H9 (cell line): ENCODE measurements around the gene ZNF599. TPM values are rescaled to one million over a fixed set of nuclear protein-coding genes. Genes with fewer than 3 reads are reported as not detected.
A peak's percentile ranks its signal among the peaks of the same experiment; 100 is the strongest.

ENCODE experiments used
- DNase-seq: peaks from one replicate; pipeline ENCODE4 v3.0.0-alpha.2; 2017
- H2AFZ ChIP-seq: one replicate; pipeline ENCODE4 v1.6.1; 2013; ENCODE audit warnings: mild to moderate bottlenecking, low read length, control low read depth, moderate library complexity
- H2AK5ac ChIP-seq: 2 replicates; pipeline ENCODE4 v1.6.1; 2013; ENCODE audit warnings: low read length, control low read depth, mixed read lengths; ENCODE audit not compliant: insufficient read length
- H2BK120ac ChIP-seq: one replicate; pipeline ENCODE4 v1.6.1; 2013; ENCODE audit warnings: low read depth, mild to moderate bottlenecking, low read length, control low read depth, inconsistent platforms; ENCODE audit not compliant: poor library complexity, severe bottlenecking
- H2BK12ac ChIP-seq: 2 replicates; pipeline ENCODE4 v1.6.1; 2013; ENCODE audit warnings: low read length, control low read depth, mixed read lengths, low read depth; ENCODE audit not compliant: insufficient read length
- H2BK15ac ChIP-seq: 2 replicates; pipeline ENCODE4 v1.6.1; 2013; ENCODE audit warnings: low read depth, low read length, control low read depth
- H2BK20ac ChIP-seq: one replicate; pipeline ENCODE4 v1.6.1; 2013; ENCODE audit warnings: low read depth, mild to moderate bottlenecking, low read length, control low read depth, inconsistent platforms; ENCODE audit not compliant: poor library complexity, severe bottlenecking
- H2BK5ac ChIP-seq: 2 replicates; pipeline ENCODE4 v1.6.1; 2013; ENCODE audit warnings: low read length, control low read depth, mixed read lengths; ENCODE audit not compliant: insufficient read length
- H3K14ac ChIP-seq: 2 replicates; pipeline ENCODE4 v1.6.1; 2013; ENCODE audit warnings: low read length, control low read depth; ENCODE audit not compliant: insufficient read depth
- H3K18ac ChIP-seq: 2 replicates; pipeline ENCODE4 v1.6.1; 2013; ENCODE audit warnings: low read depth, mild to moderate bottlenecking, mixed read lengths, low read length, control low read depth; ENCODE audit not compliant: insufficient read length
- H3K23ac ChIP-seq: 2 replicates; pipeline ENCODE4 v1.6.1; 2013; ENCODE audit warnings: low read length, control low read depth, mixed read lengths, low read depth; ENCODE audit not compliant: insufficient read length
- H3K23me2 ChIP-seq: 2 replicates; pipeline ENCODE4 v1.6.1; 2013; ENCODE audit warnings: low read depth, mild to moderate bottlenecking, mixed read lengths, low read length, control low read depth; ENCODE audit not compliant: insufficient read length, poor library complexity, severe bottlenecking
- H3K27ac ChIP-seq: 2 replicates; pipeline ENCODE4 v1.5.1; 2013; ENCODE audit warnings: low read length, control low read depth, mixed read lengths, low read depth; ENCODE audit not compliant: insufficient read length
- H3K27me3 ChIP-seq: 2 replicates; pipeline ENCODE4 v1.6.1; 2013; ENCODE audit warnings: low read length, control low read depth, inconsistent platforms; ENCODE audit not compliant: insufficient read depth
- H3K4ac ChIP-seq: 2 replicates; pipeline ENCODE4 v1.6.1; 2013; ENCODE audit warnings: low read depth, mild to moderate bottlenecking, control low read depth, inconsistent platforms, low read length, moderate library complexity
- H3K4me1 ChIP-seq: 2 replicates; pipeline ENCODE4 v1.6.1; 2013; ENCODE audit warnings: low read length, control low read depth, inconsistent platforms; ENCODE audit not compliant: insufficient read depth
- H3K4me2 ChIP-seq: 2 replicates; pipeline ENCODE4 v1.6.1; 2013; ENCODE audit warnings: low read length, control low read depth, mixed read lengths; ENCODE audit not compliant: insufficient read length, insufficient read depth
- H3K56ac ChIP-seq: 2 replicates; pipeline ENCODE4 v1.6.1; 2013; ENCODE audit warnings: low read depth, mild to moderate bottlenecking, mixed read lengths, low read length, control low read depth; ENCODE audit not compliant: insufficient read length
- H3K79me1 ChIP-seq: 2 replicates; pipeline ENCODE4 v1.6.1; 2013; ENCODE audit warnings: low read depth, mild to moderate bottlenecking, moderate library complexity, low read length, control low read depth, inconsistent platforms; ENCODE audit not compliant: insufficient read depth, poor library complexity, severe bottlenecking
- H3K79me2 ChIP-seq: 2 replicates; pipeline ENCODE4 v1.6.1; 2013; ENCODE audit warnings: low read length, control low read depth, inconsistent platforms; ENCODE audit not compliant: insufficient read depth
- H3K9ac ChIP-seq: 2 replicates; pipeline ENCODE4 v1.6.1; 2013; ENCODE audit warnings: low read length, control low read depth, mixed read lengths; ENCODE audit not compliant: insufficient read length; ENCODE audit errors: extremely low read depth
- H3K9me3 ChIP-seq: one replicate; pipeline ENCODE4 v1.6.1; 2013; ENCODE audit warnings: low read depth, low read length, inconsistent platforms; ENCODE audit not compliant: control insufficient read depth
- H3T11ph ChIP-seq: one replicate; pipeline ENCODE4 v1.6.1; 2013; ENCODE audit warnings: mild to moderate bottlenecking, low read length, control low read depth, inconsistent platforms
- H4K20me1 ChIP-seq: one replicate; pipeline ENCODE4 v1.6.1; 2013; ENCODE audit not compliant: control insufficient read depth, insufficient read length, insufficient read depth
- H4K5ac ChIP-seq: 2 replicates; pipeline ENCODE4 v1.6.1; 2013; ENCODE audit warnings: low read depth, mild to moderate bottlenecking, mixed read lengths, low read length, control low read depth; ENCODE audit not compliant: insufficient read length
- H4K8ac ChIP-seq: replicated peaks from 2 replicates; pipeline ENCODE4 v1.6.1; 2013; ENCODE audit warnings: low read length, control low read depth, mixed read lengths, low read depth; ENCODE audit not compliant: insufficient read length
- H4K91ac ChIP-seq: 2 replicates; pipeline ENCODE4 v1.6.1; 2013; ENCODE audit warnings: low read depth, mild to moderate bottlenecking, moderate library complexity, mixed read lengths, low read length, control low read depth; ENCODE audit not compliant: insufficient read length
- H3K27ac Mint-ChIP-seq, 3 experiments: 2 replicates in 2 of 3; 3 replicates in 1 of 3; pipeline ENCODE4 v1.8.0; 2020 to 2021; ENCODE audit warnings: mixed read lengths in 3 of 3, mild to moderate bottlenecking in 1 of 3, moderate library complexity in 1 of 3
- H3K27me3 Mint-ChIP-seq: 2 replicates; pipeline ENCODE4 v1.8.0; 2021; ENCODE audit warnings: low read depth, mild to moderate bottlenecking, moderate library complexity, mixed read lengths
- H3K36me3 Mint-ChIP-seq, 3 experiments: 2 replicates in 2 of 3; 3 replicates in 1 of 3; pipeline ENCODE4 v1.8.0; 2020 to 2021; ENCODE audit warnings: low read depth in 3 of 3, mixed read lengths in 3 of 3; ENCODE audit not compliant: insufficient read depth in 1 of 3
- H3K4me1 Mint-ChIP-seq, 2 experiments: 2 replicates each; pipeline ENCODE4 v1.8.0; 2020; ENCODE audit warnings: mixed read lengths in 2 of 2
- H3K4me3 Mint-ChIP-seq, 2 experiments: 2 replicates in 1 of 2; 3 replicates in 1 of 2; pipeline ENCODE4 v1.8.0; 2020 to 2021; ENCODE audit warnings: mild to moderate bottlenecking in 2 of 2, mixed read lengths in 2 of 2, moderate library complexity in 1 of 2
- H3K9me3 Mint-ChIP-seq, 2 experiments: 2 replicates in 1 of 2; 3 replicates in 1 of 2; pipeline ENCODE4 v1.8.0; 2020; ENCODE audit warnings: mild to moderate bottlenecking in 2 of 2, mixed read lengths in 2 of 2, moderate library complexity in 1 of 2
- WGBS: extraction: QIAGEN DNeasy Blood & Tissue Kit; methylation state at CpG from one replicate; pipeline ENCODE4 v1.1.7; 2013; ENCODE audit warnings: missing lambda C conversion rate, low lambda C conversion rate, mixed read lengths; ENCODE audit not compliant: insufficient read length; ENCODE audit errors: extremely low coverage; 5-methylcytosine and 5-hydroxymethylcytosine counted together
- total RNA-seq: library from RNA; stranded (reverse); gene quantifications from 2 replicates; pipeline ENCODE4 v1.2.1, GENCODE V29; 2021
- TF ChIP-seq, protein P1 (sequence below): fragments of 200-600 bp; sonication (generic); conservative IDR thresholded peaks from 3 replicates; pipeline ENCODE4 v1.8.0; 2021; ENCODE audit warnings: antibody characterized with exemption, mild to moderate bottlenecking

Gene ZNF599
- total RNA-seq, 1 experiment from 2014 or later = 3.9 TPM

DNA sequence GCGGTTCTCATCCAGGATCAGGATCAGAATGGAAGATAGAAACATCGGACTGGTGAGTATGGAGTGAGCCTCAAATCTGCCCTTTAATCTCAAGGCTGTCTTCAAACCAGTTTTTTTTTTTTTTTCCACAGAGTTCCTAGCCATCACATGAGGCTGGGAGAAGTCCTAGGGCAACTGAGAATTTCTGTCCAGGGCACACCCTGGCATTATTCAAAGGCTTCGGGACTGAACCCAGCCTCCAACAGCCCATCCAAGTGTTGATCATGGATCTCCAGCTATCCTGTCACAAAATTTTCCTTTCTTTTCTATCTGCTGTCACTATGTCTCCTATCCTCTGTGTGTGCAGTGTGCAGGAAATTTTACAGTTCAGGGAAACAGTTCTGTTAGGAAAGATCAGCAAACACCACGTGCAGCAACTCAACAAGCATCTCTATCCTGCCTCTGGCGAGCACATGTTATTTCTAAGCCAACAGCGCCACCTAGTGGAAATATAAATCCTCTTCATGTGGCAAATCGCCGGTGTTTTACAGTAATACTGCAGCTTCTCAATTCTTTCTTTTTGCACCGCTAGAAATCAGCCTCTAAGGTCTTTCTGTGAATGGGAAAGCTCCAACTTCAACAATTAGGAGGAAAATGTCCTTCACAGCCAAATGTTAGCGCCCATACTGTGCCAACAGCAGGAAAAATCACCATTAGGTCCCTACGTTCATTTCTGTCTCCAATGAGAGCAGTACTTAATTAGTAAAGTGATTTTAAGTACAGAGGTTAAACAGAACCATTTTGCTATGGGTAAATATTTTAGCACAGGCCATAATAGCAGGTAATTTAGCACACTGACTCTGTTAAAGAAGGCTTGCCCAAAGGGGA is 60.4 kb downstream of the ZNF599 start:
- no peak overlapping the region for H3T11ph ChIP-seq
- H3K4me1 ChIP-seq = no peaks in the 10 kb centered on the region
- H3K4ac ChIP-seq = no peak overlapping the region
- H3K56ac ChIP-seq = no peak overlapping the region
- H4K8ac ChIP-seq = no peak overlapping the region
- H3K79me2 ChIP-seq = no peaks in the 10 kb centered on the region
- peaks cover 16% of the 10 kb centered on the region for H3K9me3 ChIP-seq
- H3K27me3 ChIP-seq = no peaks in the 10 kb centered on the region
- H2BK20ac ChIP-seq = no peak overlapping the region
- no peak overlapping the region for H4K91ac ChIP-seq
- no peak overlapping the region for H3K9ac ChIP-seq
- H3K14ac ChIP-seq = no peak overlapping the region
- no peak overlapping the region for H2AK5ac ChIP-seq
- H3K27ac Mint-ChIP-seq = no peak overlapping the region
- H3K18ac ChIP-seq = no peak overlapping the region
- no peak overlapping the region for H2BK15ac ChIP-seq
- no peak overlapping the region for H3K4me3 Mint-ChIP-seq
- H2BK5ac ChIP-seq = no peak overlapping the region
- H3K27me3 Mint-ChIP-seq = peaks cover 9% of the 10 kb centered on the region
- no peak overlapping the region for H3K23ac ChIP-seq
- no peak overlapping the region for H3K27ac ChIP-seq
- no peak overlapping the region for H4K5ac ChIP-seq
- no CpG with 5 or more reads among the region's 11 CpGs for WGBS
- peaks cover 5 to 8% of the 10 kb centered on the region in 2 experiments; a peak in 3 of 4 replicates for H3K4me1 Mint-ChIP-seq
- H3K4me2 ChIP-seq = peak overlapping the region; percentile 21
- no peaks in the 10 kb centered on the region for H3K79me1 ChIP-seq
- TF ChIP-seq, protein P1, sequence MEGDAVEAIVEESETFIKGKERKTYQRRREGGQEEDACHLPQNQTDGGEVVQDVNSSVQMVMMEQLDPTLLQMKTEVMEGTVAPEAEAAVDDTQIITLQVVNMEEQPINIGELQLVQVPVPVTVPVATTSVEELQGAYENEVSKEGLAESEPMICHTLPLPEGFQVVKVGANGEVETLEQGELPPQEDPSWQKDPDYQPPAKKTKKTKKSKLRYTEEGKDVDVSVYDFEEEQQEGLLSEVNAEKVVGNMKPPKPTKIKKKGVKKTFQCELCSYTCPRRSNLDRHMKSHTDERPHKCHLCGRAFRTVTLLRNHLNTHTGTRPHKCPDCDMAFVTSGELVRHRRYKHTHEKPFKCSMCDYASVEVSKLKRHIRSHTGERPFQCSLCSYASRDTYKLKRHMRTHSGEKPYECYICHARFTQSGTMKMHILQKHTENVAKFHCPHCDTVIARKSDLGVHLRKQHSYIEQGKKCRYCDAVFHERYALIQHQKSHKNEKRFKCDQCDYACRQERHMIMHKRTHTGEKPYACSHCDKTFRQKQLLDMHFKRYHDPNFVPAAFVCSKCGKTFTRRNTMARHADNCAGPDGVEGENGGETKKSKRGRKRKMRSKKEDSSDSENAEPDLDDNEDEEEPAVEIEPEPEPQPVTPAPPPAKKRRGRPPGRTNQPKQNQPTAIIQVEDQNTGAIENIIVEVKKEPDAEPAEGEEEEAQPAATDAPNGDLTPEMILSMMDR = peak; percentile 81
- no peak overlapping the region for H2AFZ ChIP-seq
- no peaks in the 10 kb centered on the region for H4K20me1 ChIP-seq
- no peak overlapping the region for H2BK120ac ChIP-seq
- no peaks in the 10 kb centered on the region for H3K23me2 ChIP-seq
- peaks cover 83 to 86% of the 10 kb centered on the region in 2 experiments for H3K9me3 Mint-ChIP-seq
- DNase-seq = peak; percentile 61
- no peak overlapping the region for H2BK12ac ChIP-seq
- peaks cover 9 to 11% (median 9%) of the 10 kb centered on the region in 3 experiments for H3K36me3 Mint-ChIP-seq
